Measurements from ENCODE around the gene ETV6. TPM values are rescaled to one million over a fixed set of nuclear protein-coding genes. Genes with fewer than 3 reads are reported as not detected.

The ETV6 gene
- total RNA-seq, 1 experiment from 2014 or later, result 14.1 TPM

DNA sequence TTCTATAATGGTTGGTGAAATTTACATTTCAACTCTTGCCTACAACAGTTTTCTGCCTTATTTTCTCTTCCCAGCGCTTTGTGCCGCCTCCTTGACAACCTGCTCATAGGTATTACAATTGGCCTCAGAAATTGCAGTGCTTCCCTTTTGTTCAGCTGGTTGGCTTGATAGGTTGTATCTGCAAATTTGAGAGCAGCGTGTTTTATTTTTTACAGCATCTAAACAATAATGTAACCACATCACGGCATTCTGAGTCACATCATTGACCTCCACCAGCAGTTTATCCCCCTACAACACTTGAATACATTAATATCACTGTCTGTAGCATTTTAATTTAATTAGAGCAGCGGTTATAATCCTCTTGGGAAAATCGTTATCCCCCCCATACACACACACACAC, 99.4 kb downstream of the ETV6 start:
- ATAC-seq, result no peak
- DNase-seq (ENCODE audit: low read depth, low spot score), result no peak
- H2AFZ ChIP-seq (ENCODE audit: low read depth, low read length, poor library complexity, severe bottlenecking), result no peak overlapping the region
- TF ChIP-seq, protein P1, sequence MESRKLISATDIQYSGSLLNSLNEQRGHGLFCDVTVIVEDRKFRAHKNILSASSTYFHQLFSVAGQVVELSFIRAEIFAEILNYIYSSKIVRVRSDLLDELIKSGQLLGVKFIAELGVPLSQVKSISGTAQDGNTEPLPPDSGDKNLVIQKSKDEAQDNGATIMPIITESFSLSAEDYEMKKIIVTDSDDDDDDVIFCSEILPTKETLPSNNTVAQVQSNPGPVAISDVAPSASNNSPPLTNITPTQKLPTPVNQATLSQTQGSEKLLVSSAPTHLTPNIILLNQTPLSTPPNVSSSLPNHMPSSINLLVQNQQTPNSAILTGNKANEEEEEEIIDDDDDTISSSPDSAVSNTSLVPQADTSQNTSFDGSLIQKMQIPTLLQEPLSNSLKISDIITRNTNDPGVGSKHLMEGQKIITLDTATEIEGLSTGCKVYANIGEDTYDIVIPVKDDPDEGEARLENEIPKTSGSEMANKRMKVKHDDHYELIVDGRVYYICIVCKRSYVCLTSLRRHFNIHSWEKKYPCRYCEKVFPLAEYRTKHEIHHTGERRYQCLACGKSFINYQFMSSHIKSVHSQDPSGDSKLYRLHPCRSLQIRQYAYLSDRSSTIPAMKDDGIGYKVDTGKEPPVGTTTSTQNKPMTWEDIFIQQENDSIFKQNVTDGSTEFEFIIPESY (IDR thresholded peaks at IDR 0.05; ENCODE audit: extremely low read depth, insufficient replicate concordance, low read length), result no peak
- TF ChIP-seq, protein P2, sequence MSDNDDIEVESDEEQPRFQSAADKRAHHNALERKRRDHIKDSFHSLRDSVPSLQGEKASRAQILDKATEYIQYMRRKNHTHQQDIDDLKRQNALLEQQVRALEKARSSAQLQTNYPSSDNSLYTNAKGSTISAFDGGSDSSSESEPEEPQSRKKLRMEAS (IDR thresholded peaks at IDR 0.05), result no peak
- TF ChIP-seq TCF7L2 (IDR thresholded peaks at IDR 0.05; ENCODE audit: borderline replicate concordance, extremely low read depth, insufficient read depth, insufficient read length) (no peak), EZH2phosphoT487 (IDR thresholded peaks at IDR 0.05; ENCODE audit: borderline replicate concordance) (no peak), EZH2 (IDR thresholded peaks at IDR 0.05) (no peak), CEBPB (IDR thresholded peaks at IDR 0.05; ENCODE audit: low read depth) (no peak), SRF (IDR thresholded peaks at IDR 0.05; ENCODE audit: low read depth) (no peak), POLR2AphosphoS5 (IDR thresholded peaks at IDR 0.05; ENCODE audit: low read depth, low read length) (no peak), ZFX (IDR thresholded peaks at IDR 0.05) (no peak), SP1 (IDR thresholded peaks at IDR 0.05; ENCODE audit: low read depth) (no peak), JUND (IDR thresholded peaks at IDR 0.05) (no peak), SIN3A (IDR thresholded peaks at IDR 0.05; ENCODE audit: low read depth) (no peak), POLR2A (IDR thresholded peaks at IDR 0.05; ENCODE audit: borderline replicate concordance, extremely low read depth, insufficient read depth, insufficient read length) (no peak), YY1 (IDR thresholded peaks at IDR 0.05; ENCODE audit: extremely low read depth, insufficient replicate concordance, low read depth, low read length) (no peak), CBX3 (IDR thresholded peaks at IDR 0.05; ENCODE audit: low read depth) (no peak), EGR1 (IDR thresholded peaks at IDR 0.05; ENCODE audit: low read depth) (no peak)
- TF ChIP-seq, protein P3, sequence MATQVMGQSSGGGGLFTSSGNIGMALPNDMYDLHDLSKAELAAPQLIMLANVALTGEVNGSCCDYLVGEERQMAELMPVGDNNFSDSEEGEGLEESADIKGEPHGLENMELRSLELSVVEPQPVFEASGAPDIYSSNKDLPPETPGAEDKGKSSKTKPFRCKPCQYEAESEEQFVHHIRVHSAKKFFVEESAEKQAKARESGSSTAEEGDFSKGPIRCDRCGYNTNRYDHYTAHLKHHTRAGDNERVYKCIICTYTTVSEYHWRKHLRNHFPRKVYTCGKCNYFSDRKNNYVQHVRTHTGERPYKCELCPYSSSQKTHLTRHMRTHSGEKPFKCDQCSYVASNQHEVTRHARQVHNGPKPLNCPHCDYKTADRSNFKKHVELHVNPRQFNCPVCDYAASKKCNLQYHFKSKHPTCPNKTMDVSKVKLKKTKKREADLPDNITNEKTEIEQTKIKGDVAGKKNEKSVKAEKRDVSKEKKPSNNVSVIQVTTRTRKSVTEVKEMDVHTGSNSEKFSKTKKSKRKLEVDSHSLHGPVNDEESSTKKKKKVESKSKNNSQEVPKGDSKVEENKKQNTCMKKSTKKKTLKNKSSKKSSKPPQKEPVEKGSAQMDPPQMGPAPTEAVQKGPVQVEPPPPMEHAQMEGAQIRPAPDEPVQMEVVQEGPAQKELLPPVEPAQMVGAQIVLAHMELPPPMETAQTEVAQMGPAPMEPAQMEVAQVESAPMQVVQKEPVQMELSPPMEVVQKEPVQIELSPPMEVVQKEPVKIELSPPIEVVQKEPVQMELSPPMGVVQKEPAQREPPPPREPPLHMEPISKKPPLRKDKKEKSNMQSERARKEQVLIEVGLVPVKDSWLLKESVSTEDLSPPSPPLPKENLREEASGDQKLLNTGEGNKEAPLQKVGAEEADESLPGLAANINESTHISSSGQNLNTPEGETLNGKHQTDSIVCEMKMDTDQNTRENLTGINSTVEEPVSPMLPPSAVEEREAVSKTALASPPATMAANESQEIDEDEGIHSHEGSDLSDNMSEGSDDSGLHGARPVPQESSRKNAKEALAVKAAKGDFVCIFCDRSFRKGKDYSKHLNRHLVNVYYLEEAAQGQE (IDR thresholded peaks at IDR 0.05; ENCODE audit: low read depth), result no peak
- TF ChIP-seq, protein P4, sequence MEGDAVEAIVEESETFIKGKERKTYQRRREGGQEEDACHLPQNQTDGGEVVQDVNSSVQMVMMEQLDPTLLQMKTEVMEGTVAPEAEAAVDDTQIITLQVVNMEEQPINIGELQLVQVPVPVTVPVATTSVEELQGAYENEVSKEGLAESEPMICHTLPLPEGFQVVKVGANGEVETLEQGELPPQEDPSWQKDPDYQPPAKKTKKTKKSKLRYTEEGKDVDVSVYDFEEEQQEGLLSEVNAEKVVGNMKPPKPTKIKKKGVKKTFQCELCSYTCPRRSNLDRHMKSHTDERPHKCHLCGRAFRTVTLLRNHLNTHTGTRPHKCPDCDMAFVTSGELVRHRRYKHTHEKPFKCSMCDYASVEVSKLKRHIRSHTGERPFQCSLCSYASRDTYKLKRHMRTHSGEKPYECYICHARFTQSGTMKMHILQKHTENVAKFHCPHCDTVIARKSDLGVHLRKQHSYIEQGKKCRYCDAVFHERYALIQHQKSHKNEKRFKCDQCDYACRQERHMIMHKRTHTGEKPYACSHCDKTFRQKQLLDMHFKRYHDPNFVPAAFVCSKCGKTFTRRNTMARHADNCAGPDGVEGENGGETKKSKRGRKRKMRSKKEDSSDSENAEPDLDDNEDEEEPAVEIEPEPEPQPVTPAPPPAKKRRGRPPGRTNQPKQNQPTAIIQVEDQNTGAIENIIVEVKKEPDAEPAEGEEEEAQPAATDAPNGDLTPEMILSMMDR (IDR thresholded peaks at IDR 0.05 in 2 of 3, conservative IDR thresholded peaks at IDR 0.05 in 1 of 3; ENCODE audit: borderline replicate concordance in 1 of 3, insufficient read depth in 1 of 3, low read depth in 2 of 3, low read length in 2 of 3), result no peak
- TF ChIP-seq, protein P5, sequence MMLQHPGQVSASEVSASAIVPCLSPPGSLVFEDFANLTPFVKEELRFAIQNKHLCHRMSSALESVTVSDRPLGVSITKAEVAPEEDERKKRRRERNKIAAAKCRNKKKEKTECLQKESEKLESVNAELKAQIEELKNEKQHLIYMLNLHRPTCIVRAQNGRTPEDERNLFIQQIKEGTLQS (IDR thresholded peaks at IDR 0.05), result no peak
- H3K4me3 ChIP-seq (replicated peaks in 1 of 2; ENCODE audit: low read depth in 1 of 2, low read length in 2 of 2), result no peak overlapping the region
- H3K4me2 ChIP-seq (ENCODE audit: low read length), result no peak overlapping the region
- H4K20me1 ChIP-seq (ENCODE audit: insufficient read depth), result no peaks in the 10 kb centered on the region
- no peak overlapping the region for H3K9ac ChIP-seq (ENCODE audit: low read length)
- H3K9me3 ChIP-seq (ENCODE audit: control insufficient read depth in 1 of 2, insufficient read depth in 1 of 2, low read depth in 1 of 2, low read length in 2 of 2), result no peaks in the 10 kb centered on the region
- no peaks in the 10 kb centered on the region for H3K27me3 ChIP-seq (ENCODE audit: insufficient read depth, low read length)
- intact Hi-C loops (cut with micrococcal nuclease), result no loop called here
- no peaks in the 10 kb centered on the region for H3K9me2 ChIP-seq (ENCODE audit: insufficient read depth)
- no TSS peak for BruUV-seq (replicated peaks)
- H3K36me3 ChIP-seq (ENCODE audit: control insufficient read depth in 1 of 2, insufficient read depth in 2 of 2, low read length in 2 of 2), result no peaks in the 10 kb centered on the region
- H3K4me1 ChIP-seq (ENCODE audit: control insufficient read depth in 1 of 2, insufficient read depth in 2 of 2, low read length in 2 of 2), result no peaks in the 10 kb centered on the region
- ChIA-PET CTCF (no interaction called here), POLR2A (no interaction called here), RAD21 (ENCODE audit: low non-redundant PET in 1 of 2, low total read pairs in 2 of 2, uncharacterized antibody in 2 of 2, unreplicated experiment in 2 of 2) (no interaction called here)
- H3K27ac ChIP-seq (ENCODE audit: low read depth, low read length), result no peak overlapping the region
- no peaks in the 10 kb centered on the region for H3K79me2 ChIP-seq (ENCODE audit: insufficient read depth, low read length)
